Measurements from ENCODE around the gene GABRD.
A peak's percentile ranks its signal among the peaks of the same experiment; 100 is the strongest.

The GABRD gene

DNA sequence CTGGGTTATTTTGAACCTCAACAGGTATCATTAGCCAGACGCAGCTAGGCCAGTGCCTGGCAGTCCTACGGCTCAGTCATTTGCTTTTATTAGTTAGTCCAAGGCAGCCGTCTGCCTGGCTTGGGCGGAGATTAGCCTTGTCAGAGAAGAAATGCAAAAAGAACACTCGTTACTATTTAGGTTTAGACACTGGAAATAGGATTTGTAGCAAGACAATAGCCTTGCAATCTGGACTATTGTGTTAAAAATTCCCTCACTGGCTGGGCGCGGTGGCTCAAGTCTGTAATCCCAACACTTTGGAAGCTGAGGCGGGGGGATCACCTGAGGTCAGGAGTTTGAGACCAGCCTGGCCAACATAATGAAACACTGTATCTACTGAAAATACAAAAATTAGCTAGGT lies 20.1 kb downstream of the GABRD start:
- DNase-seq = no peak

GRCh38 chr1:2041305-2041704 lies 22.2 kb downstream of the GABRD start:
- DNase-seq = no peak

DNA sequence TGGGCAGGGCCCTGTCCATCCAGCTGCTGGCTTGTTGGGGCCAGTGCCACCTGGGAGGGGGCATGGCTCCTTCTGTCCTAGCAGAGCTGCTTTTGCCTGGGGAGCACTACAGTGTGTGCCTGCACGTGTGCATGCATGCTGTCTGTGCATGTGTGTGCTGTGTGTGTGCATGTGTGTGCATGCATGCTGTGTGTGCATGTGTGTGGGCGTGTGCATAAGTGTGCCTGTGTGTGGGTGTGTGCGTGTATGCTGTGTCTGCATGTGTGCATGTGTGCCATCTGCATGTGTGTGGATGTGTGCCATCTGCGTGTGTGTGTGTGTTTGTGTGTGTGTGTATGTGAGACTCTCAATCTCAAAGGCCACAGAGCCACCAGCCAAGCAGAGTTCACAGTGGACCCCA lies 22.7 kb downstream of the GABRD start:
- no peak for DNase-seq

DNA sequence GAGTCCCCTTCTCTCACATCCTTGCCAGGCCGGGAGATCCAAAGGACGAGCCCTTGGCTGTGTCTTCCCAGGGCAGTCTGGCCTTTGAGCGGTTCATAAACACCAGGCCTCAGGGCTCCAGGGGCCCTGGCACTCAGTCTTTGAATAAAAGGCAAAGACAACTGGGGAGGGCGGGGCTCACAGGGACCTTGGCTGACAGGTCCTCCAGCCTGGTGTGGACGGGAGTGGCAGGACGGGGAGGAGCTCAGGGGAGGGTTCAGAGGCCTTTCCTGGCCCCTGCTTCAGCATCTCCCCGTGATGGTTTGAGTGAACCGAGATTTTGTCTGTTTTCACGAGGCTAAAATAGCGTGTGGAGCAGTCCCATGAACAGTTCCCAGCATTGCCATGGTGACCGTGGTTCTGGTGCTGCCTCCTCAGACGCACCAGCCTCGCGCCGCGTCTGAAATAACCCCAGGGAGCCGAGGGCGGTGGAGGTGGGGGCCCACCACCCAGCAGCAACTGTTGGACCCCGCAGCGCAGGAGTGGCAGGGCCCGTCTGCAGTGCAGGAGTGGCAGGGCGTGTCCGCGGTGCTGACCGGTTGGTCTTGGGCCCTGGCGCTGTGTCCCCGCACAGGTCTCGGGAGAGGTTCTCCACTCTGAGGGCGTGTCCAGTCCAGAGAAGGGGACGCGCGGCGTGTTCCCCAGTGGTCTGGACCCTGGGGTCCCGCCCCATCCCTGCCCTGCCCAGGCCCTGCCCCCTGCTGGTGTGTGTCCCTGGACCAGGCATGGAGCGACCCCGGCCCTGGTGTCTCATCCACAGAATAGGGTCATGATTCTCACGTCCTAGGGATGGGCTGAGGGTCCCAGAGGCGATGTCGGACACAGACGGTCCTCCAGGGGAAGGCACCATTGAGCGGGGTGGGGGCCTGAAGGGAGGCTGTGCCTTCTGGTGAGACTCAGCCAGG lies 24.0 kb downstream of the GABRD start:
- no peak for DNase-seq

DNA sequence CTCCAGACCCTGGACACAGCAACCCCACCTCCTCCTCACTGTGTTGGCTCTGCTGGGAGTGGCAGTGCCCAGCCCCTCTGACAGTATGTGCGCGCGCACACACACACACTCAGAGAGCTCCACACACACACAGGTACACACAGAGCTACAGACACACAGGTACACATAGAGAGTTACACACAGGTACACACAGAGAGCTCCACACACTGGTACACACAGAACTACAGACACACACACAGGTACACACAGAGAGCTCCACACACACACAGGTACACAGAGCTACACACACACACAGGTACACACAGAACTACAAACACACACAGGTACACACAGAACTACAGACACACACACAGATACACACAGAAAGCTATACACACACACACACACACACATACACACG lies 24.7 kb downstream of the GABRD start:
- DNase-seq = no peak

DNA sequence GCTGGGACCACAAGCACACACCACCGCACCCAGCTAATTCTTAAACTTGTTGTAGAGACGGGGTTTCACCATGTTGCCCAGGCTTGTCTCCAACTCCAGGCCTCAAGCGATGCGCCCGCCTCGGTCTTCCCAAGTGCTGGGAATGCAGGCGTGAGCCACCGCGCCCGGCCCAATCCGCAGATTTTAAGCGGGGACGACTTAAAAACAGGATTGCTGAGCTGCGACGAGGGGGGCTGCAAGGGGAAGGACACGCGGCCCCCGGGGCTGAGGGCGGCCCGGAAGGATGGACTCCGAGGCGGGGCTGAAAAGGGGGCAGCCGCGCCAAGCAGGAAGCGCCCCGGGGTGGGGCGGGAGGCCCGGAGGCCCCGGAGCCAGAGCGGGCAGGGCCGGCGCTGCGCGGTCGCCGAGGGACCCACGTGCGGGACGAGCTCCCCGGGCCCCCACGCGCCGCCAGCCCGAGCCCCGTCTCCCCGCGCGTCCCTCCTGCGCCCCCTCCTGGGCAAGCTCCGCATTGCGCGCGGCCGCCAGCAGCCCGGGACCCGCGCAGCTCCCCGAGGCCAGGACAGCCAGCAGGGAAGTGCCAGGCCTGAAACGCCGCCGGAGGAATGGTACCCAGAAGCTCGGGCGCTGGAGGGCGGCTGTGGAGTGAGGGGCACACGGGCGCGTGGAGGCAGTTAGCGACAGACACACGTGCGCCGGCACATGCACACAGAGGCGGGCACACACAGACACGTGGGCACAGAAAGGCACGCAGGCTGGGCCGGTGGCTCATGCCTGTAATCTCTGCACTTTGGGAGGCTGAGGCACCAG lies 25.6 kb downstream of the GABRD start:
- peak; percentile 38 to 47 for DNase-seq

DNA sequence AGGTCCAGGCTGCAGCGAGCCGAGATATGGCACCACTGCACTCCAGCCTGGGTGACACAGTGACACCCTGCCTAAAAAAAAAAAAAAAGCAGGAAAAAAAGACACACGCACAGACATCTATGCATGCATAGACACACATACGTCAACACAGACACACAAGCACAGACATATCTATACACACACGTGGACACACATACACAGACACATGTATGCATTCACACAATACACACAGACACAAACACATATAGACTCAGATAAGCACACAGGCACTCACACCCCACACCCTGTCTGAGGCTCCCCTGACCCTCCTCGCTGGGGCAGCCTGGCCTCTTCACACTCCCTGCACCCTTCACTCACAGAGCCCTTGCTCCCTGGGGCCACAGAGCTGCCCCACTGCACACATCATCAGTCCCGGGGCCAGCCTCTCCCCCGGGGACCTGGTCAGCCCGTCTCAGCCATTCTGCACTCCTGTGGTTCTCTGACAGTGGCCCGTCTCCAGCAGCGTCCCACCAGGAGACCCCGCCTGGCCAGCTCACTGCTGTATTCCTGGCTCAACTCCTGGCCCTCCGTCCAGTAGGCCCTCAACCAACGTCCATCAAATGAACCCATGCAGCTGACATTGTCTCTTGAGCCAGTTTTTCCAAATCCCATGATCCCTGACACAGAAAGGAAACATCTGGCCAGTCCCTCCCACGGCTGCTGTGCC lies 26.5 kb downstream of the GABRD start:
- DNase-seq = no peak

DNA sequence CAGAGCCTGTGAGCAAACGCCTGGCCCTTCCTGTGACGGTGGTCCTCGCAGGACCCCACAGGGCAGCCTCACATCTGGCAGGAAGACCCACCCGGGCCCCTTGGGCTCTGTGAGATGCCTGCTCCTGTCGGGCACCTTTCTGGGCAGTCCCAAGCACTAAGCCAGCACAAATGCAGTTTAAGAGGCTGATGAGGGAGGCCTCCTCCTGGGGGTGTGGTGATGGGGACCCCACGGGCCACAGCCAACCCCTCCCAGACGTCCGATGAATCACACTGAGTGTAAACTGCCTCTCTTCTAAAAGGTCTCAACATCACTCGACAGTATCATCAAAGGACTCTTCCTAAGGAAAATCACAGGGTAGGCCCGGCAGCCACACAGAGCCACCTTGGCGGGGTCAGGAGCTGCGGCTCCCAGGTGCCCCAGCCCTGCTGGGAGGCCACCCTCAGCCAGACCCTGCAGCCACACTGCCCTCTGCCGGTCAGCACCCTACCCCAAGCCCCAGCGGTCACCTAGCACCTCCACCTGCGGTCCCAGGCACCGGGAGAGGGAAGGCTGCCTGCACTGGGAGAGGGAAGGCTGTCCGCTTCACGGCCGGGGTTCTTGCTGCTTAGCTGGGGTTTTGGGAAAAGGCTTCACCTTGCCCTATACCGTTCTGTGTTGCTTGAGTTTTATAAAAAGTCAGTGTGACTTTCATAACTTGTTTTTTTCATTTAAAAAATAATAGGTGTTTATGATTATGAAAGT lies 27.2 kb downstream of the GABRD start:
- DNase-seq = peak; percentile 20 to 67

DNA sequence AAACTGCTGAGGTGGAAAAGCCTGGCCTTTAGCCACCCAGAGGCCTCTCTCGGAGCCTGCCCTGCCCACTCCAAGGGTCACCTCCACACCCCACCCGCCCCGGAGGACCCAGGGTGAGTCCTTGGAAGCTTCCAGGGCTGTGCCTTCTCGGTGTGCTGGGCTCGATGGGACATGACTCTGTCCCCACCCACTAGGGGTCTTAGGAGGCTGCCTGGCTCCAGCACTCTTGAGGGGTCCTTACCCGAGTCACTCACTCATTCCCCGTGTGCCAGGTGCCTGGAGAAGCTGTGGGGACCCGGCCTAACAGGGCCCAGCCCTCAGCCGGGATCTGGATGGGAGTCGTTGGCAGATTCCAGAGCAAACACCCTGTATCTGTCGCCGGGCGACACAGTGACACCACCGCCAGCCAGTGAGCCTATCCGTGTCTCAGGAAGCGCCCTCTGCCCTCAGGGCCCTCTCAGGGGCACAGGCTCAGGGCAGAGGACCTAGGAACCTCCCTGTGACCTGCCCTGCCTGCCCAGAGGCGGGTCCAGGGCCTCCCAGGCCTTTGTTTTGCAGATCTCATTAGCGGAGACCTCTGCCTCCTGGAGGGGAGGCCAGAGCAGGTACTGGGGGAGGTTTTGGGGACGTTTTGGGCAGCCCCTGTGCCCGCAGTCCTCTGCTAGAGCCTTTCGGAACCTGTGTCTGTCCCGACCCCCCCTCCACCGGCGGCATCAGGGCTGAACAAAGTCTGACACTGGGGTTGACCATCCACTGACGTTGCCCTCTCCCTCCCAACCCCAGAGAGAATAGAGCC lies 28.0 kb downstream of the GABRD start:
- DNase-seq = no peak

- no peak for DNase-seq
These were observed 28.9 kb downstream of the GABRD start for GRCh38 chr1:2047749-2048729.

- DNase-seq = peak in 1 of 2 experiments; percentile 35
These were observed 30.1 kb downstream of the GABRD start for GRCh38 chr1:2049225-2049717.

DNA sequence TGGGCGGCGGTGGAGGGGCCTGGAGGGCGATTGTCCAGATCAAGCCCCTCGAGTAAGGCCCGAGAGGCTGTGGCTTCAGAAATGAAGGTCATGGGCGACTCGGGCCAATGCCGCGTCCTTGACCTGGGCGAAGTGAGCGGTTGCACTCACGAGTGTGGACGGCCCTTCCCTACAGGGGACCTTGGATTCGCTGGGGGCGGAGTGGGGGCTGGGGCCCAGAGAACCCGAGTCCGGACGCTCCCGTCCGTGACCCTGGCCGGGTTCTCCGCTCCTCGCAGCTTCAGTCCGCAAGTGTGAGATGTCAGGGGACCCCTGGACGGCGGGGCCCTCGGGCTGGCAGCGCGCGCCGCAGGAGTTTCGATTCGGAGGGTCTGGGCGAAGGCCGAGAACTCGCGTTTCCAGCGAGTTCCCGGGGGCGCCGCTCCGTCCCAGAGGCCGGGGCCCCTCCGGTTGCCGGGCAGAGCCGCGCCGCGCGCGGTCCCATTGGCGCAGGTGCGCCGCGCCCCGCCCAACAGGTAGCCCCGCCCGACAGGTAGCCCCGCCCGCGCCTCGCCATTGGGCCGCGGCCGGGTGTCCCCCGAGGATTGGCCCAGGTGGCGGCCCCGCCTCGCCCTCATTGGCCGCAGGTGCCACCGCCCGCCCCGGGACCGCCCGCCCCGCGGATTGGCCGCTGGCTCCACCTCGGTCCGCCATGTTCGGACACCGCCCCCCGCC lies 30.7 kb downstream of the GABRD start, which contains the start of gene PRKCZ:
Gene PRKCZ (plus strand): TSS at position 694 of the 714 bp plus-strand sequence. CDS start 220 bp downstream, outside the sequence.
- peak; percentile 80 to 94 for DNase-seq

DNA sequence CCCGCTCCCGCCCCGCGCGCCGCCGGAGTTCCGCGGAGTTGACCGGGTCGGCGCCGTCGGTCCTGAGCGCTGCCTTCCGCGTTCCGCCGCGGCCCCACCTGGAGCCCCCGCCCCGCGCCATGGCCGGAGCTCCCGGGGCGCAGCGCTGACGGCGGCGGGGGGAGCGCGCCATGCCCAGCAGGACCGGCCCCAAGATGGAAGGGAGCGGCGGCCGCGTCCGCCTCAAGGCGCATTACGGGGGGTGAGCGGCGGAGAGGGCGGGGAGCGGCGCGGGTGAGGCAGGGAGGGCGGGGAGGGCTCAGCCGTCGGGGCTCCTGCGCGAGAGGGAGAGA lies 31.3 kb downstream of the GABRD start:
- DNase-seq = no peak

DNA sequence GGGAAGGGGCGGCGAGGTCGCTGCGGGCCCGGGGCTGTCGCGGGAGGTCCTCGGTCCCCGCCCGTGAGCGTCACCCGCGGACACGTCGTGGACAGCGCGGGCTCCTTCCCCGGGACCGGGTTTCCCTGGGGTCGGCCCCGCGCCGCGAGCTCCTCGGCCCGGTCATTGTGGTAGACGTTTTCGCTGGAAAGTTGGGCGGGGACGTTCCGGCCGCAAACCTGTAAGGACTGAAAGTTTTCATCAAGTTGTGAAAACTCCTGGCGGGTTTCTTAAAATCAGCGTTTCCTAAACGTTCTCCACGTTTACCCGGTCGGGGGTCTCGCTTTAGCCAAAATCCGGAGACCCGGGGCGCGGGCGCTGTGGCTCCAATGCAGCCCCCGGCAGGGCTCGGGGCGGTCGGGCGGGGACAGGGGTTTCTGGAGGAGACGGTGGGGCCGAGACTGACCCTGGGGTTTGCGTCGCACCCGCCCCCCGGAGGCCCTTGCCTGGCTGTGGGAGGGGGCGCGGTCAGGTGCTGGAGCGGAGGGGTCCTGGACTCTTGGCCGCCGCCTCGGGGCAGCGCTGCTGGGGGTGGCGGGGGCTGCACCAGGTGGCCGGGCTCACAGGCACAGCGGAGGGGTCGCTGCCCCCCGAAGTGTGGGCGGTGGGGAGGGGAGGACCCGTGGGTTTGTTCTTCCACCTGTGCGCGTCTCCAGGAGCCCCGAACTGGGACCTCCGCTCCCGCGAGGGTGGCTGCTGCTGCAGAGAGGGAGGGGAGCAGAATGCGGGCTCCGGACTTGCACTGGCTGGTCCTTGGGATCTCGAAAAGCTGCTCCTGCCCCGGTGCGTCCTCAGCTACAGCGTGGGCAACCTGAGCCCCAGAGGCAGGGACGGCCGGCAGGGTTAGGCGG lies 31.9 kb downstream of the GABRD start:
- no peak for DNase-seq

DNA sequence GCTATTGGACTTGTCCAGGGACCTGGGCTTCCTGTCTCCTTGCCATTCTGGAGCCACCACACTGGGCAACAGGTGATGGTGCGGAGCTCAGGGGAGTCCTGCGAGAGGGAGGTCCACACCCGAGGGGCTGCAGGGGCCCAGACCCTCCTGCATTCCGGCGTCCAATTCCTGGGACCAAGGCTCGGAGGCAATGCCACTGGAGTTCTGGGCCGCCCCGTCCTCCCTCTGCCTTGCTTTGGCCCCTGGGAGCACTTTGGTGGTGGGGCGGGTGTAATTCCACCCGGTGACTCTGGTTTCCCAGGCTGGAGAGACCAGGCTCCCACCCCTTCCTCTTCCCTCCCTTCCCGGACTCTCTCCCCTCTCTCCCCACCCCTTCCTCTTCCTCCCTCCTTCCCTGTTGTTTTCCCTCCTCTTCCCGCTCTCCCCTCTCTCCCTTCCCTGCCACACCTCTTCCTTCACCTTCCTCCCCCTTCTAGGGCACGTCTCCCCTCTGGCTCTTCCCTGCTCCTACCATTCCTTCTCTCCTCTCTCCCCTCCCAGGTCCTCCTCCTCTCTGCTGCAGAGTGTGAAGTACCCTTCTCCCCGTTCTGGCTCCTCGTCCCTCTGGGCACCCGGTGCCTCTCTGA lies 33.0 kb downstream of the GABRD start:
- DNase-seq = no peak

- no peak for DNase-seq
These were observed 33.6 kb downstream of the GABRD start for GRCh38 chr1:2052756-2053155.

DNA sequence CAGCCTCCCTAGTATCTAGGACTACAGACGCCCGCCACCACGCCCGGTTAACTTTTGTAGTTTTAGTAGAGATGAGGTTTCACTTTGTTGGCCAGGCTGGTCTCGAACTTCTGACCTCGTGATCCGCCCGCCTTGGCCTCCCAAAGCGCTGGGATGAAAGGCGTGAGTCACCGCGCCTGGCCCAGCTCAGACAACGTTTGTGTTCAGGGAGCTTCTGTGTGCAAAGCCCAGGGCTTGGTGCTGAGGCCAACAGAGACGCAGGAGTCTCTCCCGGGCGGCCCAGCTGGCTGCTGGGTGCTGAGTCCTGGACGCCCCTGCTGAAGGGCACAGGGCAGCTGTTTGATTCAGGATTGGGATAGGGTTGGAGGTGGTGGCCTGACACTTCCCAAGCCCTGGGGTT lies 34.1 kb downstream of the GABRD start:
- no peak for DNase-seq

DNA sequence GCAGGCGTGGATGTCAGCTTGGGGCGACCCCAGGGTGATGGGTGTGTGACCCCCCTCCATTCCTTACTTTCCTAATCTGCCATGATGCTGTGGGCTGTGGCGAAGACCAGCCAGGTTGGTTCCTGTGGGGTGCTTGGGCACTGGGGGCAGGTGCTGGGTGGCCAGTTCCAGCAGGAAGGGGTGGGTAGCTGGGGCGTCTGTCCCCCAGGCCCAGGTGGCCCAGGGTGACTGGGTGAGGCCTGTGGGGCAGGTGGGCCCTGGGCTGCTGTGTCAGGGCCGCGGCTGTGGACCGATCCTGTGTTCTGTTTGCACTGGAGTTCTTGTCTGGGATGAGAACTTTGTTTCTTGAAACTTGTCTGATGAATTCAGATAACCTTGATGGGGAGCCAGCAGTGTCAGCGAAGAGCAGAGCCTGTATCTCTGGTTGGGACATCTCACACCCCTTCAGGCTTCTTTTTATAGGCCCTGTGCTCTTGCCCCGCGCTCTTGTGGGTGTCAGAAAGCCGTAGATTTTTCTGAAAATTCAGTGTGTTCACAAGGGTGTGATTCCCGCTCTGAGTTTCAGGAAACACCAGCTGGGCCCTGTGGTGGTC lies 34.7 kb downstream of the GABRD start:
- no peak for DNase-seq

Measured in NCI-H1930 (cell line).